Activated T-helper 1 cell treated with anti-CD3 and anti-CD28 coated beads, Interleukin-12 subunit alpha, Interleukin-12 subunit beta, Interleukin-2, Interleukin-4 antibody, amounts not matched to agents 30 ng/mL and 10 ng/mL and 1 ng/mL, durations not matched to agents 14 hours and 24 hours and 36 hours (primary cell): Measurements from ENCODE around the gene VANGL2. TPM values are rescaled to one million over a fixed set of nuclear protein-coding genes. Genes with fewer than 3 reads are reported as not detected.

Experiments used
- DNase-seq: peaks from one replicate; pipeline ENCODE4 v3.0.0; 2021; ENCODE audit warnings: low spot score
- H3K27ac Mint-ChIP-seq: one replicate; pipeline ENCODE4 v1.8.0; 2021; ENCODE audit warnings: mild to moderate bottlenecking, mixed read lengths
- H3K27me3 Mint-ChIP-seq: one replicate; pipeline ENCODE4 v1.8.0; 2022; ENCODE audit warnings: mild to moderate bottlenecking, moderate library complexity, mixed read lengths; ENCODE audit not compliant: insufficient read depth
- H3K36me3 Mint-ChIP-seq: one replicate; pipeline ENCODE4 v1.8.0; 2021; ENCODE audit warnings: low read depth, mixed read lengths
- H3K4me1 Mint-ChIP-seq: one replicate; pipeline ENCODE4 v1.8.0; 2021; ENCODE audit warnings: low read depth, mixed read lengths
- H3K4me3 Mint-ChIP-seq: one replicate; pipeline ENCODE4 v1.8.0; 2021; ENCODE audit warnings: mild to moderate bottlenecking, moderate library complexity, mixed read lengths
- H3K9me3 Mint-ChIP-seq: one replicate; pipeline ENCODE4 v1.8.0; 2021; ENCODE audit warnings: mixed read lengths
- intact Hi-C: fragments of 100-400 bp; cut with micrococcal nuclease; formaldehyde crosslinking; loops from one replicate; pipeline ENCODE4 v1.15.1; 2024
- total RNA-seq: library from RNA; stranded (reverse); gene quantifications from 2 replicates; pipeline ENCODE4 v1.2.3, GENCODE V29; 2022

VANGL2 gene
- total RNA-seq = not detected in 2 replicates

DNA sequence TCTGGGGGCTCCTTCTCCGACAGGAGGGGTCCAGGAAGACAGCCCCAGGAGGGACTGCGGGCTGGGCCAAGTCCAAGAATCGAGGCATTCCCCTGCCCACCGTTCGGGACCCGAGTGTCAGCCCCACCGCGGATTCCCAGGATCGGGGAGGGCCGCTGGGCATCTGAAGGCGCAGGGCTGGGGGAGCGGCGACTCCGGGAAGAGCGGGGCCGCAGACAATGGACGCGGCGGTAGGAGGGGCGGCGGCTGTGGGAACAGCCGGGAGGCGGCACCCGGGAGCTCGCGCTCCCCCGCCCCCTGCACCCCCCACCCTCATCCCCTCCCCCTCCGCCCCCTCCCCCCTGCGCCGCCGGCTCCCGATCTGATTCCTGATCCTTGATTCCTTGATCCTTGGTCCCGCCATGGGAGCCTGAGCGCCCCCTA, at the start of gene VANGL2:
Gene VANGL2, plus strand, starts transcription at position 342 of the 423 bp plus-strand sequence. CDS start 15,274 bp downstream, outside the sequence.
- Mint-ChIP-seq H3K4me1 (peaks cover 5% of the 10 kb centered on the region), H3K36me3 (peaks cover 2% of the 10 kb centered on the region), H3K9me3 (no peaks in the 10 kb centered on the region), H3K27ac (no peak within 1 kb of the TSS), H3K27me3 (peaks cover 49% of the 10 kb centered on the region), H3K4me3 (peak within 1 kb of the TSS; percentile 41)
- no peak for DNase-seq
- intact Hi-C loops = no loop called here

DNA sequence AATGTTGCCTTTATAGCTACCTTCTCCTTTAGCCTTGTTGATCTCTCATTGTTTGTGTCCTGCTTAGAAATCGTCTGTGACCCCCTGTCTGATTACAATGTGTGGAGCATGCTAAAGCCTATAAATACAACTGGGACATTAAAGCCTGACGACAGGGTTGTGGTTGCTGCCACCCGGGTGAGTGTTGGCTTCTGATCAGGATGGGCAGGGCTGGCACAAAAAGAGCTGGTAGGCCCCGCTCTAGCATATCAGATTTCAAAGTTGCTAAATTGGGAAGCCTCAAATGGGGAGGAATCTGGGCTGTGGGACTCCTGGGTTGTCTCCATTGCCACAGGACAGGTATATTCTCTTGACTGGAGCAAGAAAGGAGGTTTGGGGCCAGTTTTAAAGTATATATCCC, 48.7 kb upstream of the VANGL2 start:
- Mint-ChIP-seq H3K4me3 (no peak overlapping the region), H3K36me3 (peaks cover 62% of the 10 kb centered on the region), H3K27ac (no peak overlapping the region), H3K9me3 (no peaks in the 10 kb centered on the region), H3K4me1 (peaks cover 15% of the 10 kb centered on the region), H3K27me3 (no peaks in the 10 kb centered on the region)
- intact Hi-C loops = no loop called here
- no peak for DNase-seq

DNA sequence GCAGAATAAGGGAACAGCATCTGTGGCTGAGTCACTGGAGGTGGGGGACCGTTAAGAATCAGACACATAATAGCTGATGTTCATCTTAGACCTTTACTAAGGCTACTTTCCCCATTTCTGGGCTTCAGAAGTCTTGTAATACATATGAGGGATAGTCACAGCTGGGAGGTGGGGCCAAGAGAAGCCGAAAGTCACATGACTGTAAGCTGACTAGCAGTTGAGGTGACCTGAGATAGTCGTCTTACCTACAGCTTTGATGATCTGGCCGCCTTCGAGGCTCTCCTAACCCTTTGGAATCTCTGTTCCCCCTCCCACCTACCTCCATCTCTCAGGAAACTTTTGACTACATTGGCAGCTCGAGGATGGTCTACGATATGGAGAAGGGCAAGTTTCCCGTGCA, 47.8 kb upstream of the VANGL2 start:
- peaks cover 62% of the 10 kb centered on the region for H3K36me3 Mint-ChIP-seq
- no peaks in the 10 kb centered on the region for H3K27me3 Mint-ChIP-seq
- DNase-seq = no peak
- no peak overlapping the region for H3K27ac Mint-ChIP-seq
- peaks cover 6% of the 10 kb centered on the region for H3K4me1 Mint-ChIP-seq
- intact Hi-C loops = no loop called here
- H3K4me3 Mint-ChIP-seq = no peak overlapping the region
- H3K9me3 Mint-ChIP-seq = no peaks in the 10 kb centered on the region

DNA sequence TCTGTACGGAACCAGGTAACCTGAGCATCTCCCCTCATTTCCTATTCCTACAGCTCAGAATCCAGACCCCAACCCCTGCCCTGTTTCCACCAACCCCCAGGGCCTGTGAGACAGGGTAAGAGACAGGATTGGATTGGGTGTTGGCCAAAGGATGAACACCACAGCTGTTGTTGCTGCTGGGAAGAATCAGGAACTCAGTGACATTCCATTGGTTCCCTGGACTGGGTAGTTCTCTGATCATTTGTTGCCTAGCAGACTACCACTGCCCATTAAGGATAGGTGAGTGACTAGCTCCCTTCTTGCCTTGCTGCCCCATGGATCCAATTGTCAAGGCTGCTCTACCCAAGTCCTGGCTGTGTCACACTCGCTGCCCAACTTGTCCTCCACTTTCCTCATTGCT, 47.1 kb upstream of the VANGL2 start:
- Mint-ChIP-seq H3K4me1 (peaks cover 6% of the 10 kb centered on the region), H3K27ac (no peak overlapping the region), H3K4me3 (no peak overlapping the region)

DNA sequence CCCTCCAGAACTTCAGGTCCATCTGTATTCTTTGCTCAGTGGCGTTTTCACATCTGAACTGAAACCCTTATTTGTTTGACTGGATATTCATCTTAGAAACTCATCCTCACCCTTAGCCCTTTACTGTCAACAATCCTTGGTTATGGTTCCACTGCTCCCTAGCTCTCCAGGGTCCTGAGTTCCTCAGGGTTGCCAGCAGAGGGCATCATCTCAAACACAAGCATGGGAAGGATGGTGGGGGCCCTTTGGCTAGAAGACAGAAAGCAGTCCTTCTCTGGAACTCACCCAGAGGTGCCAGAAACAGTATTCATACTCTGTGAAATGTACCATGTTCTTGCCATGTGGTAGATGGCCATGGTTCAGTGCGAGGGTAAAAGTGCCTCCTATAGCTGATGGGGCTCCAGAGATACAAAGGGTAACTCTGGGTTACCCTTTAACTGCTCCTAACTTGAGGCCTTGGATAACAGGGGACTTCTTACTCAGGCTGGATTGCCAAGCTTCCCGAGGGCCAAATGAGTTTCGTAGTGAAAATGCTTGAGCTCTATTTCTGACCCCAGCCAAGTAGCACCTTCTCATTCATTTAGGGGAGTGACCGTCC, 45.9 kb upstream of the VANGL2 start:
- Mint-ChIP-seq H3K36me3 (peaks cover 67% of the 10 kb centered on the region), H3K4me1 (peaks cover 5% of the 10 kb centered on the region), H3K27ac (no peak overlapping the region), H3K9me3 (no peaks in the 10 kb centered on the region), H3K4me3 (no peak overlapping the region), H3K27me3 (no peaks in the 10 kb centered on the region)
- intact Hi-C loops = loop anchor here (1.0 kb wide), 1 partner anchor 22 kb away; no protein-coding TSS in a partner anchor
- no peak for DNase-seq

More for the DNA sequence above, 47.1 kb upstream of the VANGL2 start:
- Mint-ChIP-seq H3K27me3 (no peaks in the 10 kb centered on the region), H3K9me3 (no peaks in the 10 kb centered on the region), H3K36me3 (peaks cover 62% of the 10 kb centered on the region)
- intact Hi-C loops = no loop called here
- DNase-seq = no peak

DNA sequence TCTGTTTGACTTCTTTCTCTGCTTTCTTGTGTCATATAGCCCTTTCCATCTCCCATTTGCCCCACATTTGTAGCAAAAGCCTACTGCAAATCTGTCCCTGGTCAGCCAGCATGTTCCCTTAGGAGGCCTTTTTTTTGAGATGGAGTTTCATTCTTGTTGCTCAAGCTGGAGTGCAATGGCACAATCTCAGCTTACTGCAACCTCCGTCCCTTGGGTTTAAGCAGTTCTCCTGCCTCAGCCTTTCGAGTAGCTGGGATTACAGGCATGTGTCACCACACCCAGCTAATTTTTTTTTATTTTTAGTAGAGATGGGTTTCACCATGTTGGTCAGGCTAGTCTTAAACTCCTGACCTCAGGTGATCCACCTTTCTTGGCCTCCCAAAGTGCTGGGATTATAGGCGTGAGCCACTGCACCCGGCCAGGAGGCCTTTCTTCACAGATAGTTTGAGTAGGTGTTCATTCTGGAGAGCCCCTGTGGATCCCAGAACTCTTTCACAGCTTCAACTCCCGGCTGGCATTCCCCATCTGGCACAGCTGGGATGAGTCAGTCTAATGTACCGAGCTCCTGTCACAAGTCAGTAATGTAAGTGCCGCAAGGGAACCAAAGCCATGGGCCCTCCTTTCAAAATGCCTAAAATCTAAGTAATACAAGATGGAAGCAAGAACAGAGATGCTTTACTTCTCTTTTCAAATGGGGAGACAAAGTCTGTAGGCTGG, 42.9 kb upstream of the VANGL2 start:
- H3K4me1 Mint-ChIP-seq = no peaks in the 10 kb centered on the region
- no peak overlapping the region for H3K4me3 Mint-ChIP-seq
- intact Hi-C loops = no loop called here
- H3K36me3 Mint-ChIP-seq = peaks cover 55% of the 10 kb centered on the region
- no peaks in the 10 kb centered on the region for H3K27me3 Mint-ChIP-seq
- no peak for DNase-seq
- no peak overlapping the region for H3K27ac Mint-ChIP-seq
- H3K9me3 Mint-ChIP-seq = no peaks in the 10 kb centered on the region

DNA sequence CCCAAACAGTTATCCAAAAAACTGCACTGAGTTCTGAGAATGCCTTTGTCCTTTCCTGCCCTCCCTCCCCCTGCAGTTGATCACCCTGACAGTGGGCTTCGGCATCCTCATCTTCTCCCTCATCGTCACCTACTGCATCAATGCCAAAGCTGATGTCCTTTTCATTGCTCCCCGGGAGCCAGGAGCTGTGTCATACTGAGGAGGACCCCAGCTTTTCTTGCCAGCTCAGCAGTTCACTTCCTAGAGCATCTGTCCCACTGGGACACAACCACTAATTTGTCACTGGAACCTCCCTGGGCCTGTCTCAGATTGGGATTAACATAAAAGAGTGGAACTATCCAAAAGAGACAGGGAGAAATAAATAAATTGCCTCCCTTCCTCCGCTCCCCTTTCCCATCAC, 42.3 kb upstream of the VANGL2 start:
- Mint-ChIP-seq H3K9me3 (no peaks in the 10 kb centered on the region), H3K27ac (no peak overlapping the region), H3K4me3 (no peak overlapping the region), H3K4me1 (no peaks in the 10 kb centered on the region), H3K36me3 (peaks cover 53% of the 10 kb centered on the region), H3K27me3 (no peaks in the 10 kb centered on the region)
- intact Hi-C loops = no loop called here
- no peak for DNase-seq

DNA sequence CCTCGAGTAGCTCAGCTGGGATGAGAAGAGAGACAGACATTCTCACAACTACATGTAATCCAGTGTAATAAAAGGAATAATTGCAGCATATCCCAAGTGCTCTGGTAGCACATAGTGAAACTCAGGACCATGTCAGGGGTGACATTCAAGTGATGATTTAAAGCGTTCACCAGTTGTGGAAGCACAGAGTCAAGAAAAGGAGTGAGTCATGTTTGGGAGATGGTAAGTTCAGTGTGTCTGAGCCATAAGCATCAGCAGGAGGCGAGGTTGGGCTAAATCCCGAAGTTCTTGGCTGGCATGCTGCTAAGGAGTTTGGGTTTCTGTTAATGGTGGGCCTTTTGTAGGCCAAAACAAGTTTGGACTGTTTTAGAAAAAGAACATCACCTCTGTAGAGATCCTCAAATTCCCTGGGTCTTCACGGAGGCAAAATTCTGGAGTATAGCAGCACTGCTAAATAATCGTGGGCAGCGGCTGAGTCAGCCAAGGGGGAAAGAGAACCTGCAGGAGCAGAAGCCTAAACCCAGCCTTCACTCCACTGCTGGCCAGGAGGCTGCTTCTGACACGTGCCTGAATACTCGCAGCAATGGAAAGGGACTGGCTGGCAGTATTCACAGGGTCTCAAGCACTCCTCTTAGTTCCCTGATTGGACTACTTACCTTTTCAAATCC, 40.7 kb upstream of the VANGL2 start:
- no peak for DNase-seq
- peaks cover 42% of the 10 kb centered on the region for H3K36me3 Mint-ChIP-seq
- H3K27me3 Mint-ChIP-seq = no peaks in the 10 kb centered on the region
- H3K4me3 Mint-ChIP-seq = no peak overlapping the region
- intact Hi-C loops = no loop called here
- no peaks in the 10 kb centered on the region for H3K9me3 Mint-ChIP-seq
- H3K4me1 Mint-ChIP-seq = no peaks in the 10 kb centered on the region
- no peak overlapping the region for H3K27ac Mint-ChIP-seq

DNA sequence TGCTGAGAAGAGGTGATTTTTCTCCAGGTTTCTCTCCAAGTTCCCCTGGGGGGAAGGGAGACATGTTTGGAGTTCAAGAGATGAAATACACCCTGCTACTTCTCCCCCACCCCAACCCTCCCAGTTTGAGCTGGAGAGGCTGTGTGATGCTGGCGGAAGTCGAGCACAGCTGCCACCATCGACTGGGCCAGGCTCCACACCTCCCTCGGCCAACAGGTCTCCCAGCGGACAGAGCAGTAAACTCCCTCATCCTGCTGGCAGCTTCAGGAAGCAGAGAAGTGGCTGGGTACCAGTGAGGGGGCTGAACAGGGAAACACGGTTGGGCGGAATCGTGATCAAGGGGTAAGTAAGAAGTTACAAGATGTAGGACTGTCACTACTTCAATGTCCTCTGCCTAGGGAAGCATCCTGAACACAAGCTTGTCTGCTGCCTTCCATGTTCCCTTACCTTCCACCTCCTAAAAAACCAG, 40.1 kb upstream of the VANGL2 start:
- Mint-ChIP-seq H3K9me3 (no peaks in the 10 kb centered on the region), H3K27me3 (no peaks in the 10 kb centered on the region), H3K36me3 (peaks cover 36% of the 10 kb centered on the region), H3K27ac (no peak overlapping the region), H3K4me3 (no peak overlapping the region), H3K4me1 (no peaks in the 10 kb centered on the region)
- no peak for DNase-seq
- intact Hi-C loops = no loop called here

DNA sequence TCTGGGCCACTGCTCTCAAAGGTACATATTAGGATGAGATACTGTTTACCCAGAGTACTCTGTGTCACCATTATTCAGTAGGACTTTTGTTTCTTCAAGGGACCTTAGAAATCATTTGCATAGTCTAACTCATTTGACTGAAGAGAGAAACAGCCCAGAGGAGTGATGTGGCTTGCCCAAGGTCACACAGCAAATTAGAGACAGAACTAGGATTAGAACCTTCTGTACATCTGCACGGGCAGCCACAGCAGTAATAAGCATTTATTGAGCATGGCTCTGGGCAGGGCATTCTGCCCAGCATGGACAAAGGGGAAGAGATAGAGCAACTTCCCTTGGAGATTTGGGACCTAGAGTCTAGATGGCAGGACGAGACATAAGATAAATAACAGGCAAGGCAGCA, 39.2 kb upstream of the VANGL2 start:
- H3K27ac Mint-ChIP-seq = peak overlapping the region; percentile 20
- peaks cover 31% of the 10 kb centered on the region for H3K36me3 Mint-ChIP-seq
- no peak overlapping the region for H3K4me3 Mint-ChIP-seq
- H3K9me3 Mint-ChIP-seq = no peaks in the 10 kb centered on the region
- no peaks in the 10 kb centered on the region for H3K27me3 Mint-ChIP-seq
- H3K4me1 Mint-ChIP-seq = no peaks in the 10 kb centered on the region
- intact Hi-C loops = no loop called here
- no peak for DNase-seq

DNA sequence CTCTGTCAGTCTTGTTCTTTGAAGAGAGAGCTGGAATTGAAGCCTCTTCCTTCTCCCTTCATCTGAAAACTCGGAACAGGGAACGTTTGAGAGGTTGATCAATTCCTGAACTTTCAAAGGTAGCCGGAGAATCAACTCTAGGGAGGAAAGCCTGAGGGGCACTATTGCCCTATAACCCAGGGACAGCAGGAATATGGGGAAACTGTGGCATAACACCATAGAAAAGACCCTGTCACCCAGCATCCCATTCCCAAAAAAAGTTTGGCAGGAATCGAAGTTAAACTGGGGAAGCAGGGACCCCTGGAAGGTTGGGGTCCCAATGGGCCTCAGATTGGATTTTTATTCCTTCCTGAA, 38.6 kb upstream of the VANGL2 start:
- no peaks in the 10 kb centered on the region for H3K4me1 Mint-ChIP-seq
- H3K36me3 Mint-ChIP-seq = peaks cover 26% of the 10 kb centered on the region
- DNase-seq = no peak
- H3K27ac Mint-ChIP-seq = no peak overlapping the region
- no peaks in the 10 kb centered on the region for H3K9me3 Mint-ChIP-seq
- H3K27me3 Mint-ChIP-seq = no peaks in the 10 kb centered on the region
- no peak overlapping the region for H3K4me3 Mint-ChIP-seq
- intact Hi-C loops = no loop called here

DNA sequence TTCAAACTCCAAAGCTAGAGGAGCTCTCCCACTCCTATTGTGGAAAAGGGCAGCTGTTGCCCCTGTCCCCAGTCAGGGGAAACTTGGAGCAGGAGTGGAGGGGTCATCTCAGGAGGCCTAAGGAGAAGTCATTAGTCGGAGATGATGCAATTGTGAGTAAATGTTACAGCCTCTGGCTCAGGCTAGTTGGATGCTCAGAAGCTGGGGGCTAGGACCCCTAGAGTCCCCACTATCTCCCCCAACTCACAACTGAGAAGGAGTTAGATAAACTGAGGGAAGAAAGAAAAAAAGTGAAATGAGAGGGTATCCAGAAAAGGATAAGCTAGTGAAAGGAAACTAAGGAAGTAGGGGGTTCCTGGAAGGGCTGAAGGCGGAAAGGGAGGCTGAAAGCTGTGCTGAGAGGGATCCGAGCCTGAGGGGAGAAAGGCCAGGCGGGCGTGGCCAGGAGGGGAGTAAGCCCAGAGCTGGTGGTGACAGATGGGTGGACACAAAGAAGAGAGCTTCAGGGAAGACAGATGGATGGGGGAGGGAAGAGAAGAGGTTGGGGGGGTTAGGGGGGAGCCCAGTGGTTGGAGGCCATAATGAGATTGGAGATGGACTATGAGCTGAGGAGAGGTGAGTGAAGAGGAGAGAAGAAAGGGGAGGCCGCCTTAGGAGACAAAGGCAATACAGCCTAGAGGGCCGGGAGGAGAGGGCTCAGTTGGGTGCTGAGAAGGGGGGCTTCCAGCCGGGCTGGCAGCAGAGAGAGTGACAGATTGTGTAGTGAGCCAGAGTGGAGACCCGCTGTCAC, 38.0 kb upstream of the VANGL2 start:
- peaks cover 22% of the 10 kb centered on the region for H3K36me3 Mint-ChIP-seq
- peak overlapping the region; percentile 24 for H3K27ac Mint-ChIP-seq

More for the DNA sequence above, 38.0 kb upstream of the VANGL2 start:
- no peaks in the 10 kb centered on the region for H3K9me3 Mint-ChIP-seq
- H3K4me3 Mint-ChIP-seq = no peak overlapping the region
- no peaks in the 10 kb centered on the region for H3K27me3 Mint-ChIP-seq
- no peak for DNase-seq
- H3K4me1 Mint-ChIP-seq = no peaks in the 10 kb centered on the region
- intact Hi-C loops = no loop called here
